GM12874 (cell line): ENCODE results near the gene PSPH.

Experiments
- TF ChIP-seq, protein P1 (sequence below): IDR thresholded peaks from 2 replicates; pipeline ENCODE4 v1.5.1; 2011; ENCODE audit warnings: low read depth, mild to moderate bottlenecking, control low read depth, low read length, moderate library complexity; ENCODE audit not compliant: insufficient read depth

Gene PSPH

GRCh38 chr7:56009695-56010094 is 41.5 kb downstream of the PSPH start:
- TF ChIP-seq, protein P1, sequence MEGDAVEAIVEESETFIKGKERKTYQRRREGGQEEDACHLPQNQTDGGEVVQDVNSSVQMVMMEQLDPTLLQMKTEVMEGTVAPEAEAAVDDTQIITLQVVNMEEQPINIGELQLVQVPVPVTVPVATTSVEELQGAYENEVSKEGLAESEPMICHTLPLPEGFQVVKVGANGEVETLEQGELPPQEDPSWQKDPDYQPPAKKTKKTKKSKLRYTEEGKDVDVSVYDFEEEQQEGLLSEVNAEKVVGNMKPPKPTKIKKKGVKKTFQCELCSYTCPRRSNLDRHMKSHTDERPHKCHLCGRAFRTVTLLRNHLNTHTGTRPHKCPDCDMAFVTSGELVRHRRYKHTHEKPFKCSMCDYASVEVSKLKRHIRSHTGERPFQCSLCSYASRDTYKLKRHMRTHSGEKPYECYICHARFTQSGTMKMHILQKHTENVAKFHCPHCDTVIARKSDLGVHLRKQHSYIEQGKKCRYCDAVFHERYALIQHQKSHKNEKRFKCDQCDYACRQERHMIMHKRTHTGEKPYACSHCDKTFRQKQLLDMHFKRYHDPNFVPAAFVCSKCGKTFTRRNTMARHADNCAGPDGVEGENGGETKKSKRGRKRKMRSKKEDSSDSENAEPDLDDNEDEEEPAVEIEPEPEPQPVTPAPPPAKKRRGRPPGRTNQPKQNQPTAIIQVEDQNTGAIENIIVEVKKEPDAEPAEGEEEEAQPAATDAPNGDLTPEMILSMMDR, result no peak

DNA sequence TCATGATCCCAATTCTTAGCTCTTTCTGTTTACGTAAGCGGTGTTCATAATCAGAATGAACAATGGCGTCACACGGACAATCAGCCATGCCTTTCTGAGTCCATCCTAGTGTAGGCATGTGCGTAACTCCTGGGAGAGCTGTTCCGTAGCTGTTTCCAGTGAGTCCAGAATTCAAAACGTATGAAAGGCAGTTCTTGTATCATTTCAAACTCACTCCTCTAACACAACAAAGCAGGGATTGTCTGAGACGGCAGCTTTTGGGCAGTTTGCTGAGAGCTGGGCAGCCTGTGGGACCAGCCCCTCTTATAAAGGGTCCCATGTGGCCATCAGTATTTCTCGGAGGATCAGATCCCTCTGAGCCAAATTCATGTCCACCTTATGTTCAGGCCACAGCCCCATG is 43.4 kb downstream of the PSPH start:
- TF ChIP-seq, protein P1, result no peak

DNA sequence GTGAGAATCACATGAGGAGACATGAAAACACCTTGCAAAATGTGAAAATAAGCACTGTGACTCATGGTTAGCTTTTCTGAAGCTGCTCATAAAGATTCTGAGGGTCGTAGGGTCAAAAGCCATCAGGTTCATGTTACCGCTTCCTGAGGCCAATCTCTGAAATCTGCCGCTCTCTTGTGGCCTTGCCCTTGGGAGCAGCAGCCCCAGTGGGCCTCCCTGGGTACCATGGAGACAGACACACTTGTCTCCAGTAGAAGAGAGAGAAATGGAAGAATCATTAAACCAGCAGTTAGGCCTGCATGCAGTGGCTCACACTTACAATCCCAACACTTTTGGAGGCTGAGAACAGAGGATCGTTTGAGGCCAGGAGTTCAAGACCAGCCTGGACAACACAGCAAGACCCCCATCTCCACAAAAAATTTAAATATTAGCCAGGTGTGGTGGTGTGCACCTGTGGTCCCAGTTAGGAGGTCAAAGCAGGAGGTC is 44.0 kb downstream of the PSPH start:
- TF ChIP-seq, protein P1, result no peak

GRCh38 chr7:56003749-56004148 is 47.5 kb downstream of the PSPH start:
- TF ChIP-seq, protein P1, result no peak

GRCh38 chr7:55996856-55997500 is 54.3 kb downstream of the PSPH start:
- TF ChIP-seq, protein P1, result no peak

GRCh38 chr7:55992346-55992745 is 58.9 kb downstream of the PSPH start:
- TF ChIP-seq, protein P1, result no peak

DNA sequence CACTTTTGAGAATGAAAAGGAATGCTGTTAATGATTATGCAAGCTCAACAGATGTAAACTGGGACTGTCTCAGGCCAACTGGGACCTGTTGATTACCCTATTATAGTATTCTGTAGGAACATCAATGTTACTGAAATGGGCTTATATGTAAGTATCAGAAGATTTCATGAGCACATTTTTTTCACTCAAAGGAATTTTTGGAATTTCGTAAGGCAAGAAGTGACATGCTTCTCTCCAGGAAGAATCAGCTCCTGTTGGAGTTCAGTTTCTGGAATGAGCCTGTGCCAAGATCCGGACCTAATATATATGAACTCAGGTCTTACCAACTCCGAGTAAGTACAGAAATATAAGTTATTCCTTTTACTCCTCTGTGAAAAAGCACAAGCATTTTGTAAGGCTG is 67.7 kb downstream of the PSPH start:
- TF ChIP-seq, protein P1, result no peak
